Transverse colon (tissue), 4 donors: Measurements from ENCODE around the gene PPP1R9A.

Experiments used
- CTCF ChIP-seq, 5 experiments: fragments of 200-600 bp in 3 of 5; fragments of 450-650 bp in 2 of 5; sonication (generic) in 3 of 5; IDR thresholded peaks; 1 replicate in 2 of 5; 2 replicates in 3 of 5; pipeline ENCODE4 v1.5.1; 2016 to 2017; ENCODE audit warnings: antibody characterized with exemption in 5 of 5, inconsistent platforms in 3 of 5, mild to moderate bottlenecking in 2 of 5, moderate library complexity in 1 of 5
- POLR2A ChIP-seq: fragments of 450-650 bp; IDR thresholded peaks from one replicate; pipeline ENCODE4 v1.6.1; 2016; ENCODE audit warnings: antibody characterized with exemption, mild to moderate bottlenecking, moderate library complexity
- POLR2AphosphoS5 ChIP-seq, 3 donors: sonication (generic); formaldehyde crosslinking; IDR thresholded peaks; one replicate each; pipeline ENCODE4 v1.6.1; 2016; ENCODE audit warnings: antibody characterized with exemption in 3 of 3

GRCh38 chr7:95011146-95011928 is 103.9 kb downstream of the PPP1R9A start:
- no peak for TF ChIP-seq CTCF (IDR thresholded peaks at IDR 0.05)
- TF ChIP-seq POLR2A = no peak
- no peak for TF ChIP-seq POLR2AphosphoS5 (IDR thresholded peaks at IDR 0.05)
